Fibroblast of the aortic adventitia (primary cell): ENCODE results near the gene NAGK. TPM values are rescaled to one million over a fixed set of nuclear protein-coding genes. Genes with fewer than 3 reads are reported as not detected.
"Not testable (repeated sequence)": the region's sequence is repeated elsewhere in the genome, so short reads cannot be mapped to it uniquely, and the experiment has no call there.

ENCODE experiments used
- DNase-seq: peaks from one replicate; pipeline ENCODE4 v3.0.0-alpha.2; 2010; ENCODE audit warnings: low read depth
- H3K4me3 ChIP-seq: 2 replicates; pipeline ENCODE4 v1.5.1; 2011; ENCODE audit warnings: low read depth, mild to moderate bottlenecking, control low read depth, low read length, moderate library complexity
- total RNA-seq: library from RNA; depleted of rRNA; stranded (reverse); fragments of >200 nt; gene quantifications from 2 replicates; pipeline ENCODE4 v1.2.3, GENCODE V29; 2012; ENCODE audit warnings: low replicate concordance
- TF ChIP-seq, protein P1 (sequence below): IDR thresholded peaks from 2 replicates; pipeline ENCODE4 v1.5.1; 2011; ENCODE audit warnings: mild to moderate bottlenecking, low read length, control low read depth, inconsistent platforms; ENCODE audit not compliant: insufficient read depth

Gene NAGK
- 58.1 and 63.0 TPM in 2 replicates for total RNA-seq

DNA sequence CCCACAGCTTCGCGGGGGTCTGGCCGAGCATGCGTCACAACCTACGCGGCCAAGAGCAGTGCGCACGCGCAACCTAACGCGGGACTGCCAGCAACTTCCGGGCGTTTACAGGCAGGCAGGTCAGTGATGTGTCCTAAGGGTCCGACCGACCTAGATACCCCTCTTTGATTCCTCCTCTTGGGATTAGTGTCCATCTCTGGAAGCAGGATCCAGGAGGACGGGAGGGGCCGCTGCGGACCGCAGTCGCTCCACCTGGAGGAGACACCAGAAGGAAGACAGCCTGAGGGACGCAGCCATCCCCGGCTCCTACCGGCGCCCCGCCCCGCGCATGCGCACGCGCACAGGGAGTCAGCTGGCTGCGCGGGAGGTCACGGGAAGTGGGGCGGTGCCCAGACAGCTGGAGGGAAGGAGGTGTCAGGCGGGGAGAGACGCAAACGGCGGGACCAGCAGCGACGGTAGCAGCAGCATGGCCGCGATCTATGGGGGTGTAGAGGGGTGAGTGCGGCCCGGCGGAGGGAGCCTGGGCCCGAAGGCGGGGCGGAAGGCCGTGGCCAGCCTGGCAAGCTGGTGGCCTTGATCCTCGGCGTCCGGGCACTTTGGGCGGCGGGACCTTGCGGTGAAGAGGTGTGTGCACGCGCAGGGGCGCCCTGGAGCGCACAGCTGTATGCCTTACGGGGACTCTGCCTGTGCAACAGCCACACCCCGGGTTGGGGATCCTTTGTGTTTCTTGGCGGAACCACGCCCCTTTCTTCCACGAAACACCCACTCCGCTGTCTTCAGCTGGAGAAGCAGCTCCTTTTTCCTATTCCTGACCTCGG is at the start of gene NAGK:
Gene NAGK (plus strand): TSS at position 431 of the 818 bp plus-strand sequence. CDS start 36 bp downstream, at position 467.
- peak within 1 kb of the TSS; percentile 99 for H3K4me3 ChIP-seq
- TF ChIP-seq, protein P1, sequence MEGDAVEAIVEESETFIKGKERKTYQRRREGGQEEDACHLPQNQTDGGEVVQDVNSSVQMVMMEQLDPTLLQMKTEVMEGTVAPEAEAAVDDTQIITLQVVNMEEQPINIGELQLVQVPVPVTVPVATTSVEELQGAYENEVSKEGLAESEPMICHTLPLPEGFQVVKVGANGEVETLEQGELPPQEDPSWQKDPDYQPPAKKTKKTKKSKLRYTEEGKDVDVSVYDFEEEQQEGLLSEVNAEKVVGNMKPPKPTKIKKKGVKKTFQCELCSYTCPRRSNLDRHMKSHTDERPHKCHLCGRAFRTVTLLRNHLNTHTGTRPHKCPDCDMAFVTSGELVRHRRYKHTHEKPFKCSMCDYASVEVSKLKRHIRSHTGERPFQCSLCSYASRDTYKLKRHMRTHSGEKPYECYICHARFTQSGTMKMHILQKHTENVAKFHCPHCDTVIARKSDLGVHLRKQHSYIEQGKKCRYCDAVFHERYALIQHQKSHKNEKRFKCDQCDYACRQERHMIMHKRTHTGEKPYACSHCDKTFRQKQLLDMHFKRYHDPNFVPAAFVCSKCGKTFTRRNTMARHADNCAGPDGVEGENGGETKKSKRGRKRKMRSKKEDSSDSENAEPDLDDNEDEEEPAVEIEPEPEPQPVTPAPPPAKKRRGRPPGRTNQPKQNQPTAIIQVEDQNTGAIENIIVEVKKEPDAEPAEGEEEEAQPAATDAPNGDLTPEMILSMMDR = no peak

DNA sequence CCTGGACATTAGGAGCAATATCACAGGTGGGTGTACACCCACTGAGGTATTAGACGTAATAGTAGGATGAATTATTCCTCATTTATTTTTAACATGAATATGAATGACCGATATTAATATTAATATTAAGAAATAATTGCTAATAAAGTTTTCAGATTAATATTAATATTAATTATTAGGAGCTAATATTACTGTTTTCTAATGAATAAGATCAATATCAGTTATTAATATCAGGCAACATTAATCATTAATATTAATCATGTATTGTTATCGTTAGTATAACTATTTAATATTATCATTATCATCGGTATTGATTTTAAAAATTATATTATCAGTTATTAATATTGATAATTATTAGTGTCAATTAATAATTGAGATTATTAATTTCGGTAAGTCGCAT is 48.5 kb upstream of the NAGK start:
- not testable (repeated sequence) for DNase-seq, H3K4me3 ChIP-seq

More for the DNA sequence above, at the start of gene NAGK:
- DNase-seq = peak; percentile 97

DNA sequence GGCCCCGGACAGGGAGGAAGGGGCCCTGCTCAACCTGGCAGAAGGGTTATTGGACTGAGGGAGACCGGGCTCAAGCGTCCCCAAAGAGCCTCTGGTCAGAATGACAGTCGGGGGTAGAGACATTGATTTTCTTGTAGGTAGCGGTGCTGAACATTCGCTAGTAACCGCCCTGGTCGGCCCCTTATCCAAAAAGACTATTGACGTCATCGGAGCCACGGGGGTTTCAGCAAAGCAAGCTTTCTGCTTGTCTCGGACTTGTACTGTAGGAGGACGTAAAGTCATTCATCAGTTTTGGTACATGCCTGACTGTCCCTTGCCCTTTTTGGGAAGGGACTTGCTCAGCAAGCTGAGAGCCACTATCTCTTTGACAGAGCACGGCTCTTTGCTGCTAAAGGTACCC is 47.1 kb upstream of the NAGK start:
- not testable (repeated sequence) for H3K4me3 ChIP-seq, DNase-seq

DNA sequence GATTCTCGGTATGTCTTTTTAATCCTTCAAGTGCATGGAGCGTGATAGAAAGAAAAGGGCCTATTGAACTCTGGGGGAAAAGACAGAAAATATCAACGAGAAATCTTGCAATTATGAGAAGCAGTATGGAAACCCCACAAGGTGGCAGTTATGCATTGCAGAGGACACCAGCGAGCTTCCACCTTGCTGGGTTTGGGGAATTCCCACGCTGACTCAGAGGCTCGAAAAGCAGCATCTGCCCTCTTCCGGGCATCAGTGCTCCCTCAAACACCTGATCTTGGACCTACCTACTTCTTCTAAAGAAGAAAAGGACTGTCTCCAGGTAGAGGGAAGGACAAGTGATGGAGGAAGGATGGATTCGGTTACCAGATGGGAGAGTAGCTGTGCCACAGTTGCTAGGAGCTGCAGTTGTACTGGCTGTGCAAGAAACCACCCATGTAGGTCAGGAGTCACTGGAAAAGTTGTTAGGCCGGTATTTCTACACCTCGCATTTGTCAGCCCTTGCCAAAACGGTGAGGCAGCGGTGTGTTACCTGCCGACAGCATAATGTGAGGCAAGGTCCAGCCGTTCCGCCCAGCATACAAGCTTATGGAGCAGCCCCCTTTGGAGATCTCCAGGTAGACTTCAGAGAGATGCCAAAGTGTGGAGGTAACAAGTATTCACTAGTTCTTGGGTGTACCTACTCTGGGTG is 44.8 kb upstream of the NAGK start:
- H3K4me3 ChIP-seq, DNase-seq: not testable (repeated sequence)

DNA sequence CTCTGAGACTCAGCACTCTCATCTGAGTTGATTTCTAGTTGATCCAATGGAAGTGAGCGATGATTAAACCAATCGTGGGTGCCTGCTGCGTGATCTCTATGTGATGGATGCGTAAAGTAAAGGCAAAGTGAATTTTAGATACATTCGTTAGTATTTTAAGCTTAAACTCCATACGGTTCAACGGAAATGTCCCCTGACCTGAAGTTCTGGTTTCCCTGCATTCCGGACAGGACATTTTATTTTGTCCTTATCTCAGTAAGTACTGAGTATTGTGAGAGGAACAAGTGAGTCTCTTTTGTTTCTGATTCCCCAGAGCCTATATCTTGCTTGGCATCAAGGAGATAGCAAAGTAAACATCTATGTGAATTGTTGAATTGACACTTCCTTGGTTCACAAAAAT is 32.2 kb upstream of the NAGK start:
- not testable (repeated sequence) for DNase-seq, H3K4me3 ChIP-seq

DNA sequence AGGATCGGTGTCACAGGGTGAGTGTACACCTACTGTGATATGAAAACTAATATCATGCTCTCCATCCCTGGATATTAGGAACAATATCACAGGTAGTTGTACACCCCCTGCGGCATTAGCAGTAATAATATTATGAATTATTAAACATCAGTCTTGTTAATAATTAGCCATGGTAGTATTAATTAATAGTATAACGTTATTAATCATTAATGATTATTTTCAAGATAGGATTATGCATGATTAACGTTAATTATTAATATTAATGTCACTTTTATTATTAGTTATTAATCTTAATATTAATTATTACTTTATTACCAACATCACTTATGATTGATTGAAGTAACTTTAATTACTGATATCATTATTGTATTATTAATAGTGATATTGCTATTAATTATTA is 26.2 kb upstream of the NAGK start:
- no peak for DNase-seq
- no peak overlapping the region for H3K4me3 ChIP-seq
- TF ChIP-seq, protein P1 = no peak

DNA sequence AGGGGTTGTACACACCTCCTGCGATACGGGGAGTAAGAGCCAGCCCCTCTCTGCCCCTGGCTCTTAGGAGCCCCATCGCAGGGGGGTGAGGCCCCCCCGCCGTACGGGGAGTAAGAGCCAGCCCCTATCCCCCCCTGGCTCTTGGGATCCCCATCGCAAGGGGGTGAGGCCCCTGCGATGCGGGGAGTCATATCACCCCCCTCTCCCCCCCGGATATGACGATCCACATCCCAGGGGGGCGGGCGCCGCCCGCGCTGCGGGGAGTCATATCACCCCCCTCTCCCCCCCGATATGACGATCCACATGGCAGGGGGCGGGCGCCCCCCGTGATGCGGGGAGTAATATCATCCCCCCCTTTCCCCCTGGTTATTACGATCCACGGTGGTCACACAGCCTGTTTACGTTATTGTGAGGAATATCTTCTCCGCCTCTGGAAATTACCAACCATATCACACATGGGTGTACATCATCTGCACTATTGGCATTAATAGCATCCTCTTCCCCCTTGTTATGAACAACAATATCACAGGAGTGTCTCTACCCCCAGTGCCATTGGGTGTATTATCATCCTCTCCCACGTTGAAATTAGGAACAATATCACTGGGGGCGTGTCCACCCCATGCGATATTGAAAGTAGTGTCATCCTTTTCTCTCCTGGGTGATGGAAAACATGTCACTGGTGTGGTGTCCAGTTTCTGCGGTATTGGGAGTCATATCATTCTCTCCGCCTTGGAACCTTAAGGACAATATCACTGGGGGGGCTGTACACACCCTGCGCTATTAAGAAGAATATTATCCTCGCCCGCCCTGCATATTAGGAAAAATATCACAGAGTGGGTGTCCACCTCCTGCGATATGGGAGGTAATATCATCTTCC is 24.7 kb upstream of the NAGK start:
- TF ChIP-seq, protein P1 = no peak
- no peak overlapping the region for H3K4me3 ChIP-seq
- no peak for DNase-seq

DNA sequence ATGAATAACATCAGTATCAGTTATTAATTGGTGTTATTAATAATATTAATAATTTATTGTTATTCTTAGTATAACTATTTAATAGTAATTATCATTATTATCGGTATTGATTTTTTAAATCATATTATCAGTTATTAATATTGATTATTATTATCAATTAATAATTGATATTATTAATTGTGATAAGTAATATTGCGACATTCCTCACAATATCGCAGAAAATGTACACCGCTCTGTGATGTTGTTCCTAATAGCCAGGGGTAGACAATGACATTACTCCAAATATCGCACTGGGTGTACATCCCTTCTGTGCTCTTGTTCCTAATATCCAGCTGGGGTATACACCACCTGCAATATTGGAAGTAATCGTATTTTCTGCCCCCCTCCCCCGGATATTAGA is 23.3 kb upstream of the NAGK start:
- no peak for DNase-seq
- H3K4me3 ChIP-seq = no peak overlapping the region
- TF ChIP-seq, protein P1 = no peak
